GM11168 (cell line): ENCODE data around the gene ELP1.
"Not testable (repeated sequence)": the region's sequence is repeated elsewhere in the genome, so short reads cannot be mapped to it uniquely, and the experiment has no call there.

Experiments used
- in situ Hi-C: fragments of 300-500 bp; cut with MboI; formaldehyde crosslinking; loops from one replicate; pipeline ENCODE4 v1.12.0; 2022; ENCODE audit warnings: low sequenced_read_pairs; ENCODE audit not compliant: unreplicated experiment

ELP1 gene

GRCh38 chr9:108857572-108857971, 76.4 kb downstream of the ELP1 start:
- in situ Hi-C loops, result no loop called here

- in situ Hi-C loops, result no loop called here
Measured at GRCh38 chr9:108855888-108856287, 78.0 kb downstream of the ELP1 start, which contains the start of gene ACTL7B. TSS of gene ACTL7B (minus strand) at chr9:108855986. CDS start at chr9:108855930, 56 bp downstream.

- in situ Hi-C loops, result no loop called here
Measured at GRCh38 chr9:108855529-108855886, 78.4 kb downstream of the ELP1 start.

- in situ Hi-C loops, result no loop called here
Measured at GRCh38 chr9:108854641-108855528, 79.0 kb downstream of the ELP1 start.

- in situ Hi-C loops, result no loop called here
Measured at GRCh38 chr9:108854094-108854493, 79.8 kb downstream of the ELP1 start.

- in situ Hi-C loops, result no loop called here
Measured at GRCh38 chr9:108852079-108852478, 81.8 kb downstream of the ELP1 start.

- in situ Hi-C loops, result no loop called here
Measured at GRCh38 chr9:108851138-108851537, 82.8 kb downstream of the ELP1 start.

GRCh38 chr9:108850293-108850897, 83.5 kb downstream of the ELP1 start:
- in situ Hi-C loops, result no loop called here

GRCh38 chr9:108848296-108848695, 85.6 kb downstream of the ELP1 start:
- in situ Hi-C loops, result not testable (repeated sequence)

- in situ Hi-C loops, result no loop called here
Measured at GRCh38 chr9:108845947-108846346, 88.0 kb downstream of the ELP1 start.

GRCh38 chr9:108845507-108845906, 88.4 kb downstream of the ELP1 start:
- in situ Hi-C loops, result no loop called here

- in situ Hi-C loops, result no loop called here
Measured at GRCh38 chr9:108844856-108845255, 89.1 kb downstream of the ELP1 start.

GRCh38 chr9:108844391-108844790, 89.5 kb downstream of the ELP1 start:
- in situ Hi-C loops, result no loop called here

GRCh38 chr9:108842610-108843295, 91.2 kb downstream of the ELP1 start:
- in situ Hi-C loops, result no loop called here

GRCh38 chr9:108839561-108839960, 94.4 kb downstream of the ELP1 start:
- in situ Hi-C loops, result not testable (repeated sequence)

- in situ Hi-C loops, result no loop called here
Measured at GRCh38 chr9:108838017-108838416, 95.9 kb downstream of the ELP1 start.

- in situ Hi-C loops, result no loop called here
Measured at GRCh38 chr9:108837530-108837929, 96.4 kb downstream of the ELP1 start.

GRCh38 chr9:108836781-108837180, 97.1 kb downstream of the ELP1 start:
- in situ Hi-C loops, result no loop called here

GRCh38 chr9:108836319-108836718, 97.6 kb downstream of the ELP1 start:
- in situ Hi-C loops, result no loop called here

GRCh38 chr9:108835831-108836230, 98.1 kb downstream of the ELP1 start:
- in situ Hi-C loops, result no loop called here
